ENCODE results near the gene THADA.
"Not testable (repeated sequence)": the region's sequence is repeated elsewhere in the genome, so short reads cannot be mapped to it uniquely, and the experiment has no call there.

Gene THADA

DNA sequence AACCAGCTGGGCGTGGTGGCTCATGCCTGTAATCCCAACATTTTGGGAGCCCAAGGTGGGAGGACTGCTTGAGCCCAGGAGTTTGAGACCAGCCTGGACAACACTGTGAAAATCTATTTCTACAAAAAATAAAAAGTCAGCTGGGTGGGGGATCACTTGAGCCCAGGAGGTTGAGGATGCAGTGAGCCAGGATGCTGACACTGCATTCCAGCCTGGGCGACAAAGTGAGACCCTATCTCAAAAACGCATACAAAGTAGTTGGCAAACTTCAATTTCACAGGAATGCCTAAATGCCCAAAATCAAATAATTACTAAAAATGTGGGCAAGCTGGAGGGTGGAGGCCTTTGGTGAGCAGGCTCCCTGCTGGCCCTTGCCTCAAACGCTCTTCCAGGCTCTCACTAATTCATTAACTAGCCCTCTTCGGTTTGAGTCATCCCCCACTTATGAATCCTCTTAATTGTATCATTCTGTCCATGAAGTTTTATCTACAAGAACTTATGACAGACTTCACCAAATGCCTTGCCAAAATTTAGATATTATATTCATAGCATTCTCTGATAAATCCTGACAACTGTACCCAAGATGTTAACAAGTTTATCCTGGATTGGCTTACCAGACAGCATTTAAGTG, 300.8 kb downstream of the THADA start:
- DNase-seq = no peak

DNA sequence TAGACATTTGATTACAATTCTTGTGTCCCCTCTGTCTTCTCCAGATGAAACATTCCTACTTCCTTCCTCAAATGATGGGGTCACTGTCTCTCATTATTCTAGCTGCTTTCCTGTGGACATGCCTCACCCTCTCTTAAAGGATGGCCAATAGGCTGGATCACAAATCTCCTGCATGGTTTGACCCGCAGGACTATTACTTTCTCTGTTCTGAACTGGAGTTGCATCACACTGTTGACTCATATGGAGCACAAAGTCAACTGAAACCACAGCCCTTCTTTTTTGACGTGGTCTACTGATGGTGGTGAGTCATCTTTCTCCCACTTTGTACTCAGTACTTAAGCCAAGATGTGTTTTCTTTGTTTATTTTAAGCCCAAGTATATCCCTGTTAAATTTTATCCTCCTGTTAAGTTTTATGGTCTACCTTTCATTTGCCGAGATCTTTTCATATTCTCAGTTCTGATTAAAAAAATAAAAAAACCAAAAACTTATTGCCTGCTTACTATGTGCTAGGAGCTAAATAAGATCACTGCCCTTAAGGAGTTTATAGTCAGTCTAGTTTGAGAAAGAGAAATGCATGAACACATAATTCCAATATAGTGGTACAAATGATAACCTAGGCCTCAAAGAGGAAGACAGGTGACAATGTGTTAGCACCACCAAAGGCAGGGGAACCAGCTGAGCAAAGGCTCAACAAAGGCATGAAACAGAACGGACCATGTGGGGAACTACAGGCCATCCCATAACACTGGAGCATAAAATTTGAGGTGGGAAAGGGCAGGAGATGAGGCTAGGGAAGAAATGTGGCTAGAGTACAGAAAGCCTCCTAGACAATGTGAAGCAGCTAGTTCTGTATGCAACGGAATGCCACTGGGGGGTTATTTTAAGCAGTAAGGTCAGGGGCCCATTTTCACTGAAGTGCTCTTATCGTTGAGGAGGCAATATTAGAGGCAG, 301.8 kb downstream of the THADA start:
- DNase-seq = peak; percentile 9

- no peak for DNase-seq
Observed at GRCh38 chr2:43292851-43293743, 302.7 kb downstream of the THADA start.

GRCh38 chr2:43292297-43292696, 303.5 kb downstream of the THADA start:
- no peak for DNase-seq

- no peak for DNase-seq
Observed at GRCh38 chr2:43289331-43289730, 306.5 kb downstream of the THADA start.

- no peak for DNase-seq
Observed at GRCh38 chr2:43288417-43289305, 307.2 kb downstream of the THADA start.

- no peak for DNase-seq
Observed at GRCh38 chr2:43285987-43286386, 309.9 kb downstream of the THADA start.

GRCh38 chr2:43284967-43285366, 310.9 kb downstream of the THADA start:
- DNase-seq = no peak

DNA sequence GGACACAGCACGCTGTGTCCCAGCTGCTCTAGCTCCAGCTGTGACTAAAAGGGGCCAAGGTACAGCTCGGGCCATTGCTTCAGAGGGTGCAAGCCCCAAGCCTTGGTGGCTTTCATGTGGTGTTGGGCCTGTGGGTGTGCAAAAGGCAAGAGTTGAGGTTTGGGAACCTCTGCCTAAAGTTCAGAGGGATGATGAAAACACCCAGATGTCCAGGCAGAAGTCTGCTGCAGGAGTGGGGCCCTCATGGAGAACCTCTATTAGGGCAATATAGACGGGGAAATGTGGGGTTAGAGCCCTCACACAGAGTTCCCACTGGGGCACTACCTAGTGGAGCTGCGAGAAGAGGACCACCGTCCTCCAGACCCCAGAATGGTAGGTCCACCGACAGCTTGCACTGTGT, 311.5 kb downstream of the THADA start:
- not testable (repeated sequence) for DNase-seq

DNA sequence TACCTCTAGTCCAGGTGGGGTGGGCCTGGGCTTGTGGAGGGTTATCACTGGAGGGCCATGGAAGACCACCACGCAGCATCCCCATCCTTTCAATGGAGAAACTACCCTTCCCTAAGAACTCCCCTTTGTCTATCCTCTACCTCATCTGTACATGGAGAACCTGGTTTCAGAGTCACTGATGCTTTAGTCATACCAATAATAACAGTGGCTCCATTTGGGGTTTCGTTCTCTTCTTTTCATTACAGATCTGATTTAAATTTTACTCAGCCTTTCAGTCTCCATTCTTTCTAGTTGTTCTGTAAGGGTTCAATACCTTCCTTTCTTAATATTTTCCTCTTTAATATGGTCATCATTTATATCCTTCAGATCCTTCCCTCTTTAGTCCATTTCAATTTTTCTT, 314.8 kb downstream of the THADA start:
- no peak for DNase-seq

DNA sequence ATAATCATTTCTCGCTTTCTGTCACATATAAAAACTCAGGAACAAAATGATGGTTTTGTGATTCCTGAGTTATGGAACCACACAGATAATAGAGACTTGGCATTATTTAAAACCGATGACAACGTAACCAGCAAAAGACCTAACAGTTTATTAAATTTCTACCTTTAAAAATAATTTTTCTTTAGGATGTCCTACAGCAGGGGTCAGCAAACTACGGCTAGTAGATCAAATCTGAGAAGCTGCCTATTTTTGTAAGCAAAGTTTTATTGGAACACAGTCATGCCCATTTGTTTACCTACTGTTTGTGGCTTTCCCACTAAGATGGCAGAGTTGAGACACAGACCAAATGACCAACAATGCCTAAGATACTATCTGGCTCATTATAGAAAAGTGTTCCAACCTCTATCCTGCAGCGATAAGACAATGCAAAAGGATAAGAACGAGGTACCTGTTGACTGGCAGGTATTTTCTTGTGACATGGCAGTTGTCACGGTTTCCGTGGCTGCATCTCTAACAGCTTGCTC, 316.5 kb downstream of the THADA start:
- DNase-seq = no peak

DNA sequence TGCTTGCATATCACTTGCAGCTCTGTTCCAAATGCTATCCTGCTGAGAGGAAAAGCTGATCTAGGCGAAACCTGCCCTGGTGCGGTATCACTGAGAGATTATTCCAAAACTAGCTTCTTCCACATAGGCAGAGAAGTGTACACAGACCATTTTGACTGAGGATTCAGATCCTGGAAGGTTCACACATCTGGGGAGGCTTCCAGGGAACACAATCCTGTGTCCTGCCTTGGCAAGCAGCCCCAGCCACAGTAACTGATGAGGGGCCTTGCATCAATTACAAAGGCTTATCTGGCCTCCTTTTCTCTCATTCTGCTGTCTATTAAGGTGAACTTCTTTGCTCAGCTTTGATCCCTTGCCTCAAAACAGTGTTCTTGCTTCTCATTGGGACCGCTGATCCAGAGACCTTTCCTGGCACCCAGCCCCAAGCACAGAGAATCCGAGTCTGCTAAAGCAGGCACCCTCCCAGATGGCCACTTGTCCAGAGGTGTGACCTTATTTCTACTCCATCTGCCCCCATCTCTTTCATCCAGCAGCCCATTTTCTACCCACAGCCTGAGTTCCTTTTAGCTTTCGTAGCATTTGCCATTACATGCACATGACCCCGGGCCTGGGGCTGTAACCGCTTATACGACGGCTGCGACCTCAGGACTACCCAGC, 317.1 kb downstream of the THADA start:
- no peak for DNase-seq

GRCh38 chr2:43276962-43277391, 318.9 kb downstream of the THADA start:
- DNase-seq = no peak

DNA sequence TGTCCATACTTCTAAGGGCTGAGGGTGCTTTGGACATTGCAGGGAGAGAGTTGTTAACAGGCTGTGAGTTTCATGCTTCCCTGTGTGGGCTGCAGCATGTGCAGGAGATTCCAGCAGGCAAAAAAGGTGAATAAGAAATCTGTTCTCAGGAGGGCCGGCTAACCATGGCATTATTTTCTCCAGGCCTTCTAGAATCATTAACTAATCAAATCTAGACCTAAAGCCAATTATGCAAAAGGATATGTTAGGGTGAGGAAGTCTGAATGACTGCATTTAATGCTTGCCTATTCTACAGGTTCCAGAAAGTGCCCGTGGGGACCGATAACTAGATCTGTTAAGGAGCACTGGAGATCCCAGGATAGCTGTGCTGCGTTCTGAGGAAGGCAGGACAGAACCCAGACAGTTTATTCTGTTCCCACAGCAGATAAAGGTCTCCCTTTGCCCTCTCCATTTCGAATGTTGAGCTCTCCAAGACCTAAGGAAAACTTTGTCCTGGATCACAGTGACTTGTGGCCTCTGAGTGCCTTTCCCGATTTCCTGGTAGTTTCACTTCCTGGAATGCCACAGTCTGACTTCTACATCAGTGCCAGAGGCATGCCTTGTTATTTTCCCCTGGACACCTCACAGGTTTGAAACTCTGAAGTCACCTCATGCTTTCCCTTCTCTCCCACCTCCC, 319.4 kb downstream of the THADA start:
- DNase-seq = no peak

DNA sequence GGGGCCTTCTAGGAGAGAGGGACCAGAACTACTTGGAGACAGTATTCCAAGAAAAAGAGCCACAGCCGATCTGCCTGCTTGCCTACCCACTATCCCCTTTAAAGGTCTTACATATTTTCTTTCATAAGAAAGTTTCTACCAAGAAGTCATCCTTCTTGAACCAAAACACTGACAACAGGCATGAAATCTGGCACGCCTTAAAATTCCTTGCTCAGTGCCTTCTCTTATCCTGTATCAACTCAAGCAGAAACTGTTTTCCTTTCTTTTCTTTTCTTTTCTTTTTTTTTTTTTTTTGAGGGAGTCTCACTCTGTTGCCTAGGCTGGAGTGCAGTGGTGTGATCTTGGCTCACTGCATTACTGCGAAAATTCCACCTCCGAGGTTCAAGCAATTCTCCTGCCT, 321.1 kb downstream of the THADA start:
- no peak for DNase-seq

DNA sequence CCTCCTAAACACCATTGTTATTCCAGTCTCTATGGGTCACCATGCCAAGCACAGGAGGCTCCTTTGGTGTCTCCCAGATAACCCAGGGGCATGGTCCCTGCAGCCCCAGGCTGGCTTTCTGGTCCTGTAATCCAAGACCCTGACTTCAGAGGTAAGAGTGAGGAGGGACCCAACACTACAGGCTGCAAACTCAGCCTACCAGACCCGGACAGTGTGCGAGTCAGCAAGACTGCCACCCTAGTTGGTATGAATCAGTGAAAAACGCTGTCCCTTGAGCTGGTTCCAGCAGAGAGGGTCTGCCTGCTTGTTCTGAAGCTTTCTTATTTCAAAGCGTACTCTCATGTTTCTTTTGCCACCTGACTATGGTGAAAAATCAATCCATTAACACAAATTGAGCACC, 321.8 kb downstream of the THADA start:
- no peak for DNase-seq

DNA sequence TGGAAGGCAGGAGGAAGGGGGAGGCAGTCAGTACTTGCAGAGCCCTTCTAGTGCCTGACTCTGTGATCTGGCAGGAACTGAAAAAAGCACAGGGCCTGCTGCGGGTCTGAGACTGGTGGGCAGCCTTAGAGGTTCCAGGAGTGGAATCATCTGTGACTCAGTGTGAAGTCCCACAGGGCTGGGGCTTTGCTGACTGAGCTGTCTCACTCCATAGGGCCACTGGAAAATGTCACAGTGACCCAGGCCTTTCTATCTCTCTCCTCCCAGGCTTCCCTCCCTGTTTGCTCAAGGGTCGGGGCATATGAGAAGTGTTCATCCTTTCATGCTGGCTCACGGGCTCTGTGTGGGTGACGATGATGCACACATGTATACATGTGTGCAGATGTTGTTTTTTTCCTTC, 322.3 kb downstream of the THADA start:
- no peak for DNase-seq

- no peak for DNase-seq
Observed at GRCh38 chr2:43270930-43271615, 324.8 kb downstream of the THADA start.

DNA sequence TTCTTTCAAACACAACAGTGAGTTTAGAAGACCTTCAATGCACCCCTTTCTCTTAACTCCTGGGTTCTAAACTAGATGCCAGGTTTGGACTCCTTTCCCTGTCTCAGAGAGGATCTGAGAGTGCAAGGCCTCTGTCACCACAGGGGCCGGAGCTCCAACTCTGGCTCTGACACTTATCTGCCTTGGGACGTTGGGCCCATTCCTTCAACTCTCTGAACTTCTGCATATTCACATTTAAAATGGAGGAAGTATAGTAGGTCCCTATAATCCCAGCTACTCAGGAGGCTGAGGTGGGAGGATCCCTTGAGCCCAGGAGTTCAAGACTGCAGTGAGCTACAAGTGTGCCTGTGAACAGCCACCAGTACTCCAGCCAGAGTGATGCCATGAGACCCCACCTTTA, 325.4 kb downstream of the THADA start:
- DNase-seq = no peak

DNA sequence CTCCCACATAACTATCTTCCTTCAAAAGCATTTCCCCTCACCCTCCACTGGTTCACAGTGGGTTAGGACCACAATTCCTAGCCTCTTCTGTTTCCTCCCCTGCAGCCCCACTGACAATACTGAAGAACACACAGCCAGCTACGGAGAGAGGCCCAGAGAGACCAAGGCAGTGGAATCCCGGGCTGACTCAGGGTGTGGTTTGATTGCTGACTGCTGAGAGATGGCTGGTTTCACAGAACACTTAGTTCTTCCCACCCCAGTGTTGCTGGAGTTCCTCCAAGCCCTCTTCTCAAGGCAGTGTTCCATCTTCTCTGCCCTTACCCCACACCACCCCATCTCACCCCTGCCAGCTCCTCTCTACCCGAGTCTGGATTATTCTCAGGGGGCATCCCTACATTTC, 326.1 kb downstream of the THADA start:
- DNase-seq = no peak
